Natural killer cell (primary cell): ENCODE data around the gene NEDD9. TPM values are rescaled to one million over a fixed set of nuclear protein-coding genes. Genes with fewer than 3 reads are reported as not detected.

Experiments
- ATAC-seq, 3 donors: fragments of 150-1000 bp in 2 of 3; fragments of 200-7000 bp in 1 of 3; cut with Tn5 transposase; 1 replicate in 1 of 3; 2 replicates in 2 of 3; pipeline ENCODE4 v1.10.0; 2021; ENCODE audit warnings: mild to moderate bottlenecking in 2 of 3, moderate library complexity in 2 of 3
- DNase-seq, 2 donors: peaks; one replicate each; pipeline versions ENCODE4 v3.0.0 to v3.0.0-alpha.2; 2013 to 2021; ENCODE audit warnings: mixed read lengths in 1 of 2
- H3K27ac ChIP-seq: one replicate; pipeline ENCODE4 v1.5.1; 2013; ENCODE audit warnings: mild to moderate bottlenecking, low read length
- H3K27me3 ChIP-seq: one replicate; pipeline ENCODE4 v1.6.1; 2013; ENCODE audit warnings: low read length; ENCODE audit not compliant: control insufficient read depth, insufficient read depth
- H3K36me3 ChIP-seq: one replicate; pipeline ENCODE4 v1.6.1; 2013; ENCODE audit warnings: low read length; ENCODE audit not compliant: control insufficient read depth, insufficient read depth
- H3K4me1 ChIP-seq: one replicate; pipeline ENCODE4 v1.6.1; 2013; ENCODE audit warnings: low read length; ENCODE audit not compliant: control insufficient read depth, insufficient read depth
- H3K4me3 ChIP-seq: one replicate; pipeline ENCODE4 v1.5.1; 2013; ENCODE audit warnings: low read length
- H3K9me3 ChIP-seq: one replicate; pipeline ENCODE4 v1.6.1; 2013; ENCODE audit warnings: low read length; ENCODE audit not compliant: control insufficient read depth, insufficient read depth
- H3K27ac Mint-ChIP-seq, 2 donors: one replicate each; pipeline ENCODE4 v1.8.0; 2022; ENCODE audit warnings: mild to moderate bottlenecking in 2 of 2, mixed read lengths in 2 of 2, moderate library complexity in 1 of 2
- H3K27me3 Mint-ChIP-seq, 2 donors: one replicate each; pipeline ENCODE4 v1.8.0; 2022; ENCODE audit warnings: low read depth in 2 of 2, mixed read lengths in 2 of 2
- H3K36me3 Mint-ChIP-seq: one replicate; pipeline ENCODE4 v1.8.0; 2022; ENCODE audit warnings: mixed read lengths
- H3K4me1 Mint-ChIP-seq, 2 donors: one replicate each; pipeline ENCODE4 v1.8.0; 2022; ENCODE audit warnings: mixed read lengths in 2 of 2
- H3K4me3 Mint-ChIP-seq: one replicate; pipeline ENCODE4 v1.8.0; 2022; ENCODE audit warnings: mild to moderate bottlenecking, moderate library complexity, mixed read lengths
- H3K9me3 Mint-ChIP-seq, 2 donors: one replicate each; pipeline ENCODE4 v1.8.0; 2022; ENCODE audit warnings: mixed read lengths in 2 of 2
- WGBS: methylation state at CpG from one replicate; pipeline ENCODE4 v1.1.7; 2013; ENCODE audit warnings: missing lambda C conversion rate; ENCODE audit not compliant: insufficient coverage; 5-methylcytosine and 5-hydroxymethylcytosine counted together
- intact Hi-C: fragments of 100-400 bp; cut with micrococcal nuclease; formaldehyde crosslinking; loops from one replicate; pipeline ENCODE4 v1.14.2; 2022
- total RNA-seq, 4 donors: library from RNA; stranded (reverse); fragments of 120-200 nt in 1 of 4; gene quantifications; one replicate each; pipeline versions ENCODE4 v1.2.3 to v1.2.4, GENCODE V29; 2013 to 2022
- TF ChIP-seq, protein P1 (sequence below): fragments of 200-600 bp; IDR thresholded peaks from one replicate; pipeline ENCODE4 v1.8.0; 2022; ENCODE audit warnings: antibody characterized with exemption

Gene NEDD9
- total RNA-seq, 3 donors from 2014 or later (not counting 1 experiment from before 2014, with no cell fraction given): 106 to 110 (median 107) TPM

DNA sequence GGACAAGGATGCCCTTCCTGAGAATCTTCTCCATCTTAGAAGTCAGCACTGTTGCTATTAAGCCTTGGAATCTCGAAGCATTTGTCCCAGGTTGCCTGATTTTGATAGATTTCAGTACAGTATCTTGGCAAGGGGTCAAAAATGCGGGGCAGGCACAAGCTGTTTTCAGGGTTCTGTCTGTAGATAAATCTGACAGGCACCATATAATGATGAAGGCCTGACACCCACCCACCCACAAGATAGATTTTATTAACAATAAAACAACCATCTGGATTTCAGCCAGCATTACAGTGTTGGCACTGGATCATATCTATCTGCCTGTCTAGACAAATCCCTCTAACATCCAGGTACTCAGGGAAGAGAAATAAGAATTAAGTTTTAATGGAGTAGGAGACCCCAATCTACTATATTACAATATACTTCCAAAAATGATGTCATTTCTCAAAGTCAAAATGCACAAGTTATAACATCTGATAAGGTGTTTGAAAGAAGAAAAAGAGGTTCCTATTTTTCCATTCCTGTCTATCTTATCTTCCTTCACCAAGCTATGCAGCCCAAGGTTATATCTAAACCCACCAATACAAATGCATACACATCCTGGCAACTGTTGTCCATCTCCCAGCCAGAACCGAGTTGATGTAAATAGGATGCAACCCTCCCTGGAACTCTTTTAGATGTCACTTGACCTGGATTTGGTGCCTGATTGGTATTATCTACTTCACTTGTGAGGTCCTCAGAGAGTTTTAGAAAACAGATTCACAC is 10.7 kb downstream of the NEDD9 start:
- Mint-ChIP-seq H3K4me1 (peaks cover 97 to 100% of the 10 kb centered on the region in 2 donors), H3K36me3 (no peaks in the 10 kb centered on the region), H3K27ac (peak overlapping the region; percentile 98 to 99), H3K4me3 (peak overlapping the region; percentile 71), H3K27me3 (no peaks in the 10 kb centered on the region), H3K9me3 (no peaks in the 10 kb centered on the region)
- DNase-seq: no peak
- 79% methylated on average over 3 of the region's 3 CpGs for WGBS
- Histone ChIP-seq H3K9me3 (no peaks in the 10 kb centered on the region), H3K27ac (peak overlapping the region; percentile 92), H3K27me3 (no peaks in the 10 kb centered on the region), H3K36me3 (peaks cover 16% of the 10 kb centered on the region), H3K4me1 (peaks cover 65% of the 10 kb centered on the region), H3K4me3 (no peak overlapping the region)
- ATAC-seq: no peak
- TF ChIP-seq, protein P1, sequence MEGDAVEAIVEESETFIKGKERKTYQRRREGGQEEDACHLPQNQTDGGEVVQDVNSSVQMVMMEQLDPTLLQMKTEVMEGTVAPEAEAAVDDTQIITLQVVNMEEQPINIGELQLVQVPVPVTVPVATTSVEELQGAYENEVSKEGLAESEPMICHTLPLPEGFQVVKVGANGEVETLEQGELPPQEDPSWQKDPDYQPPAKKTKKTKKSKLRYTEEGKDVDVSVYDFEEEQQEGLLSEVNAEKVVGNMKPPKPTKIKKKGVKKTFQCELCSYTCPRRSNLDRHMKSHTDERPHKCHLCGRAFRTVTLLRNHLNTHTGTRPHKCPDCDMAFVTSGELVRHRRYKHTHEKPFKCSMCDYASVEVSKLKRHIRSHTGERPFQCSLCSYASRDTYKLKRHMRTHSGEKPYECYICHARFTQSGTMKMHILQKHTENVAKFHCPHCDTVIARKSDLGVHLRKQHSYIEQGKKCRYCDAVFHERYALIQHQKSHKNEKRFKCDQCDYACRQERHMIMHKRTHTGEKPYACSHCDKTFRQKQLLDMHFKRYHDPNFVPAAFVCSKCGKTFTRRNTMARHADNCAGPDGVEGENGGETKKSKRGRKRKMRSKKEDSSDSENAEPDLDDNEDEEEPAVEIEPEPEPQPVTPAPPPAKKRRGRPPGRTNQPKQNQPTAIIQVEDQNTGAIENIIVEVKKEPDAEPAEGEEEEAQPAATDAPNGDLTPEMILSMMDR: no peak
- intact Hi-C loops: loop anchor here (2.0 kb wide), 1 partner anchor 161 kb away; no protein-coding TSS in a partner anchor

- 100% methylated on average over 1 of the region's 4 CpGs for WGBS
- TF ChIP-seq, protein P1: no peak
- no peak for ATAC-seq
- Histone ChIP-seq H3K36me3 (peaks cover 26% of the 10 kb centered on the region), H3K4me3 (no peak overlapping the region), H3K4me1 (peaks cover 54% of the 10 kb centered on the region), H3K9me3 (no peaks in the 10 kb centered on the region), H3K27ac (no peak overlapping the region), H3K27me3 (no peaks in the 10 kb centered on the region)
- H3K4me1 Mint-ChIP-seq: peaks cover 98% of the 10 kb centered on the region in 2 donors
- H3K36me3 Mint-ChIP-seq: no peaks in the 10 kb centered on the region
- no peaks in the 10 kb centered on the region for H3K9me3 Mint-ChIP-seq
- no peaks in the 10 kb centered on the region for H3K27me3 Mint-ChIP-seq
- peak overlapping the region; percentile 3 for H3K4me3 Mint-ChIP-seq
- intact Hi-C loops: no loop called here
- DNase-seq: no peak
- peak overlapping the region; percentile 57 to 98 for H3K27ac Mint-ChIP-seq
Observed at GRCh38 chr6:11219400-11219834, 13.1 kb downstream of the NEDD9 start.

GRCh38 chr6:11218538-11219399 is 13.7 kb downstream of the NEDD9 start:
- TF ChIP-seq, protein P1: no peak

More at GRCh38 chr6:11218538-11219399, 13.7 kb downstream of the NEDD9 start:
- no peak overlapping the region for H3K4me3 ChIP-seq
- 85% methylated on average over 12 of the region's 12 CpGs for WGBS
- Mint-ChIP-seq H3K27me3 (no peaks in the 10 kb centered on the region), H3K27ac (peak overlapping the region; percentile 57 to 98), H3K4me3 (peak overlapping the region; percentile 5), H3K4me1 (peaks cover 97 to 98% of the 10 kb centered on the region in 2 donors), H3K9me3 (no peaks in the 10 kb centered on the region), H3K36me3 (no peaks in the 10 kb centered on the region)
- intact Hi-C loops: no loop called here
- peaks cover 47% of the 10 kb centered on the region for H3K4me1 ChIP-seq
- H3K36me3 ChIP-seq: peaks cover 33% of the 10 kb centered on the region
- DNase-seq: no peak
- no peak for ATAC-seq
- no peaks in the 10 kb centered on the region for H3K27me3 ChIP-seq
- no peaks in the 10 kb centered on the region for H3K9me3 ChIP-seq
- H3K27ac ChIP-seq: no peak overlapping the region
